Measurements from ENCODE around the gene TOX2.

Gene TOX2

DNA sequence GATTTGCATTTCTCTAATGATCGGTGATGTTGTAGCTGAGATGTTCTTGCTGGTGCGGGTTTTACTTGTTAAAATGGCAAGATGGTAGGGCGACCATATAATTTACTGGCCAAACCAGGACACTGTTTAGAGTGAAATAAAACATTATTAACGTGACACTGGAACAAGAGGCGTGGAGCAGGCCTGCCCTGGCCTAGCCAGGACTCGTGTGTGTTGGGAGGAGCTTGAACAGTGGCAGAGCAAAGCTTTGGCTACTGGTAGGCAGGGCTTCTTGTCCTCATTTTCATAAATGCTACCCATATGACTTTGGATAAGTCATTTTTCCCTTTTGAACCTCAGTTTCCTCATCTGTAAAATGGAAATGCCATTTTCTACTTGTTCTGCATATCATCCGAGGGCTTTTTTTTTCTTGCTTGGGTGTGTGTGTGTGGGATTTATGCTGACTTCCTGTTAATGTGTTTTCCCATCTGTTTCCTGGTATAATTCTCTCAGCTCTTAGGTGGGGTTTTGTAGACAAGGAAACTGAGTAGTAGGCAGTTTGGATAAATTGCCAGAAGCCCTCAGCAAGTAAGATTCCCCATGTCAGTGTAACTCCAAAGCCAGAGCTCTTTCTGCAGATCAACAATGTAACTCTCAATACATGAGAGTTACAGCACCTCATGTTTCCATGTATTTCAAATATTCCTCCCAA is 81.7 kb downstream of the TOX2 start:
- in situ Hi-C loops (cut with HindIII; ENCODE audit: low pct_ligation_motif_present, low sequenced_read_pairs) = no loop called here
- H3K27ac ChIP-seq = no peak overlapping the region

DNA sequence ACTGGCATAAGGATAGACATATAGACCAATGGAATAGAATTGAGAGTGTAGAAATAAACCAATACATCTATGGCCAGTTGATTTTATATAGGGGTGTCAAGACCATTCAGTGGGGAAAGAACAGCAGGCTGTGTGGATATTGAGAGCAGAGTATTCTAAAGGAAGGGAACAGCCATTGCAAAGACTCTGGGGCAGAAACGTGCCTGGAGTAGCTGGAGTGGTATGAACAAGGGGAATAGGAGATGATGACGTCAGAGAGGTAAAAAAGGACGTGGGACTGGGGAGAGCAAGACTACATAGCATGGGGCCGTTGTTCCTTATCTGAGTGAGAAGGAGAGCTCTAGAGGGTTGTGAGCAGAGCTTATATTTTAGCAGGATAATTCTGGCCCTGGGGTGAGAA is 85.2 kb downstream of the TOX2 start:
- TF ChIP-seq, protein P1, sequence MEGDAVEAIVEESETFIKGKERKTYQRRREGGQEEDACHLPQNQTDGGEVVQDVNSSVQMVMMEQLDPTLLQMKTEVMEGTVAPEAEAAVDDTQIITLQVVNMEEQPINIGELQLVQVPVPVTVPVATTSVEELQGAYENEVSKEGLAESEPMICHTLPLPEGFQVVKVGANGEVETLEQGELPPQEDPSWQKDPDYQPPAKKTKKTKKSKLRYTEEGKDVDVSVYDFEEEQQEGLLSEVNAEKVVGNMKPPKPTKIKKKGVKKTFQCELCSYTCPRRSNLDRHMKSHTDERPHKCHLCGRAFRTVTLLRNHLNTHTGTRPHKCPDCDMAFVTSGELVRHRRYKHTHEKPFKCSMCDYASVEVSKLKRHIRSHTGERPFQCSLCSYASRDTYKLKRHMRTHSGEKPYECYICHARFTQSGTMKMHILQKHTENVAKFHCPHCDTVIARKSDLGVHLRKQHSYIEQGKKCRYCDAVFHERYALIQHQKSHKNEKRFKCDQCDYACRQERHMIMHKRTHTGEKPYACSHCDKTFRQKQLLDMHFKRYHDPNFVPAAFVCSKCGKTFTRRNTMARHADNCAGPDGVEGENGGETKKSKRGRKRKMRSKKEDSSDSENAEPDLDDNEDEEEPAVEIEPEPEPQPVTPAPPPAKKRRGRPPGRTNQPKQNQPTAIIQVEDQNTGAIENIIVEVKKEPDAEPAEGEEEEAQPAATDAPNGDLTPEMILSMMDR (IDR thresholded peaks at IDR 0.05; ENCODE audit: low read depth, low read length, missing control alignments) = no peak
- no peak for DNase-seq
- H3K4me3 ChIP-seq (ENCODE audit: low read depth, low read length) = no peak overlapping the region
- no peaks in the 10 kb centered on the region for H3K27me3 ChIP-seq (replicated peaks)
- in situ Hi-C loops (cut with HindIII; ENCODE audit: low pct_ligation_motif_present, low sequenced_read_pairs) = no loop called here
- H3K36me3 ChIP-seq (replicated peaks) = no peaks in the 10 kb centered on the region
- no peak overlapping the region for H3K27ac ChIP-seq

More for the DNA sequence above, 81.7 kb downstream of the TOX2 start:
- no peak for DNase-seq
- Histone ChIP-seq H3K36me3 (replicated peaks) (no peaks in the 10 kb centered on the region), H3K4me3 (ENCODE audit: low read depth, low read length) (no peak overlapping the region), H3K27me3 (replicated peaks) (no peaks in the 10 kb centered on the region)
- TF ChIP-seq, protein P1 (IDR thresholded peaks at IDR 0.05; ENCODE audit: low read depth, low read length, missing control alignments) = no peak

DNA sequence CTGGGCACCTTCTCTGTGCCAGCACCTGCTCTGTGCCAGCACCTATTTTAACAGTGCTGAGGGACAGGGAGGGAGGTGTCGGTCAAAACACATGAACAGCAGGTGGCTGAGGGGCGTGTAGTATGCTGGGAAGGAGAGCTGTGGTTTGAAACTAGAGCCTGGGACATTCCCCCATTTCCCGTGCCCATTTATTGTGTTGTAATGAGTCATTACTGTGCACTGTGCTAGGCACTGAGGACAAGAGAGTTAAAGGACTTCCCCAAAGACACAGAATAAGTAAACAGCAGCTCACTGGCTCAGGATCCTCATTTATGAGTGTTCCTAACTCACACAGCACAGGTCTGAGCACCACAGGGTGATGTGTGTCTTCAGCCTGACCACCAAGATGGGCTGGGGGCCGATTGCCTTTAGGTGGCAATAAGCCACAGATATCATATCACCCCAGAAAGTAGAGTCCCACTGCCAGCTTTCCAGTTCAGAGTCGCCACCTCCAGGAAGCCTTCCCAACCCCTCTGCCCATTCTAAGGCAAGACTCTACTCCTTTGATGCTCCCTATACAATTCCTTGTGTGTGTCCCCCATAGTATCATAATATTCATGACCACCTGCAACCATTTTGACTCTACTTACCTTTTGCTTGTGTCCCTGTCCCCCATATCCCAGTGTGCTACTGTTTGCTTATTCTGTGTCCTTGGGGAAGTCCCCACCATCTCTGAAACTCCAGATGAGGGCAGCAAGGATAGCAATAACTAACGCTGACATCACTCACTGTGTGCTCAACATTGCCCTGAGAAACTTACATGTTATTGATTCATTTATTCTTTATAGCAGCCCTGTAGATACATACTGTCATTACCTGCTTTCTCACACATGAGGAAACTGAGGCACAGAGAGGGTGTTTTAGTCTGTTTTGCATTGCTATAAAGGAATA is 87.3 kb downstream of the TOX2 start:
- no peak overlapping the region for H3K4me3 ChIP-seq (ENCODE audit: low read depth, low read length)
- H3K27ac ChIP-seq = no peak overlapping the region
- TF ChIP-seq, protein P1 (IDR thresholded peaks at IDR 0.05; ENCODE audit: low read depth, low read length, missing control alignments) = no peak
- DNase-seq = no peak
- no peaks in the 10 kb centered on the region for H3K27me3 ChIP-seq (replicated peaks)
- in situ Hi-C loops (cut with HindIII; ENCODE audit: low pct_ligation_motif_present, low sequenced_read_pairs) = no loop called here
- no peaks in the 10 kb centered on the region for H3K36me3 ChIP-seq (replicated peaks)

- TF ChIP-seq, protein P1 (IDR thresholded peaks at IDR 0.05; ENCODE audit: low read depth, low read length, missing control alignments) = no peak
- H3K36me3 ChIP-seq (replicated peaks) = no peaks in the 10 kb centered on the region
- no peak overlapping the region for H3K4me3 ChIP-seq (ENCODE audit: low read depth, low read length)
- in situ Hi-C loops (cut with HindIII; ENCODE audit: low pct_ligation_motif_present, low sequenced_read_pairs) = no loop called here
- H3K27me3 ChIP-seq (replicated peaks) = no peaks in the 10 kb centered on the region
- H3K27ac ChIP-seq = no peak overlapping the region
- no peak for DNase-seq
Measured at GRCh38 chr20:44002861-44003260, 88.2 kb downstream of the TOX2 start.

GRCh38 chr20:44003609-44004008 is 89.0 kb downstream of the TOX2 start:
- TF ChIP-seq, protein P1 (IDR thresholded peaks at IDR 0.05; ENCODE audit: low read depth, low read length, missing control alignments) = no peak
- H3K27ac ChIP-seq = no peak overlapping the region
- H3K27me3 ChIP-seq (replicated peaks) = no peaks in the 10 kb centered on the region
- no peak overlapping the region for H3K4me3 ChIP-seq (ENCODE audit: low read depth, low read length)
- DNase-seq = no peak
- no peaks in the 10 kb centered on the region for H3K36me3 ChIP-seq (replicated peaks)
- in situ Hi-C loops (cut with HindIII; ENCODE audit: low pct_ligation_motif_present, low sequenced_read_pairs) = no loop called here
